GM21390 (cell line): ENCODE results near the gene EHBP1L1.

Experiments
- ATAC-seq: cut with Tn5 transposase; IDR thresholded peaks from one replicate; pipeline ENCODE4 v1.9.1; 2021; ENCODE audit not compliant: unreplicated experiment

EHBP1L1 gene

DNA sequence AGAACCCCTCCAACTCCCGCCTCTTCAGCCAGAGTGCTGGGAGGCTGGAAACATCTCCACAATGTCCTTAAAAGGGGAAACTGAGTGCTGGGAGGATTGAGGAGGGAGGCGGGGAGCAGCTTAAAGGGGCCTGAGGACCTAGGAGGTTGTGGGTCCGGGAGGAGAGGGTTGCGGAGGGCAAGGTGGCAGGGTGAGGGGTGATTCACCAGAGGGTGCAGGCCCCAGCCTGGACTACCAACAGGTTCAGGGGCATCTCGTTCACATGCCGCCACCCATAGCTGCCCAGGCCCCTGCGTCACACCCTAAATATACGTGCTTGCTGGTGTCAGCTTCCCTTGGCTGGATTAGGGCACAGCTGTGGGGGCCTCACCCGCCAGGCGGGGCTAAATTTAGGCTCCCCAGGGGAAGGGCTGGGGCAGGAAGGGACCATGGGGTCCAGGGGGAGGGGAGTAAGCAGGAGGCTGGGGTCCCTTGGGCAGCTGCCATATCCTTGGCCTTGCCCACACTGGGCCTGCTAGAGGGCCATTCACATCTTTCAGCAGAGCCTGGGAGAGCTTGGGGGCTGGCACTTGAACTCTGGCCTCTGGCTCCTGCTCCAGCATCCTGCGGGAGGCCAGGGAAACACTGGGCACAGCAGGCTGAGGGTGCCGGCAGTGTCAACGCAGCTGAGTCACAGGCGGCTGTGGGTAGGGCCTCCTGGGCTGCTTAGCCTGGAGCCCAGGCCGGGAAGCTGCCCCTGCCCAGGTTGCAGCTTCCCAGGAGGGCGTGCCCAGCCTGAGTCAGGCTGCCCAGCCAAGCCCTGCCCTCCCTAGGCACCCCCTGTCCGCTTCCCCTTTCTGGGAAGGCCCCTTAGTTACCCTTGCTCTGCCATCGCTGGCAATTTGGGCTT lies 1.3 kb downstream of the EHBP1L1 start:
- no peak for ATAC-seq

GRCh38 chr11:65577756-65578109 lies 1.9 kb downstream of the EHBP1L1 start:
- no peak for ATAC-seq

DNA sequence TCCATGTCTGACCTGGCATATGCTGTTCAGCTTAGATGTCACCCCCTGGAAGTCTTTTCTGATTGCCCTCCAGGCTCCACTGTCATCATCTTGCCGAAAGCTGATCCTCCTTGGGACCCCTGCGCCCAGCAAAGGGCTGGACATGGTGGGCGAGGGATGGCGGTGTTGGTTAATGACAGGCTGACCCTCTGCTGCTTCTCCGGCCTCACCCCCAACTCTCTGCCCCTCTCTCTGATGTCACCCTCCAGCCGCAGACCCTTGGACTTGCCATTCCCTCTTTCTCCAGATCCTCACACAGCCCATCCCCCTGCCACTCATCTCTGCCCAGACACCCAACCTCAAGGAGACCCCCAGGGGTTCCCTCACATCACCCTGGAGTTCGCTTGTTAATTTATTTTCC lies 2.3 kb downstream of the EHBP1L1 start:
- ATAC-seq = no peak

- ATAC-seq = no peak
Measured at GRCh38 chr11:65578667-65579066, 2.8 kb downstream of the EHBP1L1 start.

DNA sequence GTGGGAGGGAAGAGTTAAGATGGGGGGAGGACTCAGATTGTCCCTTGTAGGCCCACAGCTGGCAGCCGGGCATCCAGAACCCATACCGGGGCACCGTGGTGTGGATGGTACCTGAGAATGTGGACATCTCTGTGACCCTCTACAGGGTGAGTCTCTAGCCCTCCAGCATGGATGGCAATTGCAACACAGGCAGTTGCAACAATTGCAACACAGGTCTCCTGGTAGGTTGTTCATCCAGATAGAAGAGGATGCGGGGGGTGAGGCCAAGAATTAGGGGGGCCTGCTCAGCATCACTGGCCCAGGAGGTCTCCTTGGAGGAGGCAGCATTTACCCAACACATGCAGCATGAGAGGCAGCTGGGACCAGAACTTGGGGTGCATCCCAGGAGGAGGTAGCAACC lies 3.4 kb downstream of the EHBP1L1 start:
- no peak for ATAC-seq

GRCh38 chr11:65580031-65580692 lies 4.3 kb downstream of the EHBP1L1 start:
- ATAC-seq = no peak

GRCh38 chr11:65580756-65581155 lies 4.9 kb downstream of the EHBP1L1 start:
- no peak for ATAC-seq

- no peak for ATAC-seq
Measured at GRCh38 chr11:65581928-65582327, 6.1 kb downstream of the EHBP1L1 start.

DNA sequence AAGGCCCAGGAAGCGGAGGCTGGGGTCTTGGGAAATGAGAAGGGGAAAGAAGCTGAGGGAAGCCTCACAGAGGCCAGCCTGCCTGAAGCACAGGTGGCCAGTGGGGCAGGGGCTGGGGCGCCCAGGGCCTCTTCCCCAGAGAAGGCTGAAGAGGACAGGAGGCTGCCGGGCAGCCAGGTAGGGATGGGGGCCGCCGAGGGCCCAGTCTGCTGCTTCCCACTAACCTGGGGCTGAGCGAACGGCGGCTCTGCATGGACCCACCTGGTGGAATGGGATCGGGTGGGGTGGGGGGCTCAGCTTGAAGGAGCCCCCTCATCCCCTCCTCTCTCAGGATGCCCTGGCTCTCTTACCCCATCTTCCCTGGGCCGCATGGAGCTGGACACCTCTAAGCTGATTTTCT lies 7.7 kb downstream of the EHBP1L1 start:
- no peak for ATAC-seq

DNA sequence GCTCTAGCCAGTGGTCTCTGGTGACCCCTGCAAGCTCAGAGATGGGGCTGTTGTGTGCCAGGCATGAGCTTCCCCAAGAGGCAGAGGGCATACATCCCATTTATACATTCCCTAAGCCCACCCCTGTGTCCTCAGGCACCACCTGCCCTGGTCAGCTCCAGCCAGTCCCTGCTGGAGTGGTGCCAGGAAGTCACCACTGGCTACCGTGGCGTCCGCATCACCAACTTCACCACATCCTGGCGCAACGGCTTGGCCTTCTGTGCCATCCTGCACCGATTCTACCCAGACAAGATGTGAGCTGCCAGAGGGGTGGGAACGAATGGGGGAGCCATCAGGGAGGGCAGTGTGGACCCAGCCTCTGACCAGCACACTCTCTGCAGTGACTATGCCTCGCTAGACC lies 8.3 kb downstream of the EHBP1L1 start:
- no peak for ATAC-seq

DNA sequence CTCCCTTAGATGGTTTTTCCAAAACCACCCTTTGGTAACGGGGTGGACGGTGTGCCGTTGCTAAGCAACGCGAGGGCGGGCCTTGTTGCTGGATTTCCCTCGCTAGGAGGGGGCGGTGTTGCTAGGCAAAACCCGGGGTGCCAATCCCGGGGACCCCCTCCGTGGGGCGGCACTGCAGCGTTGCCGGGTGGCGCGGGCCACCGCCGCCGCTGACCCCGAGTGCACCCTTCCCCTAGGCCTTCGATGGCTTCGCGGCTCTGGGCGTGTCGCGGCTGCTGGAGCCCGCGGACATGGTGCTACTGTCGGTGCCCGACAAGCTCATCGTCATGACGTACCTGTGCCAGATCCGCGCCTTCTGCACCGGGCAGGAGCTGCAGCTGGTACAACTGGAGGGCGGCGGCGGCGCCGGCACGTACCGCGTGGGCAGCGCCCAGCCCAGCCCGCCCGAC lies 8.9 kb downstream of the EHBP1L1 start:
- ATAC-seq = no peak

- ATAC-seq = no peak
Measured at GRCh38 chr11:65585396-65586246, 9.8 kb downstream of the EHBP1L1 start.

DNA sequence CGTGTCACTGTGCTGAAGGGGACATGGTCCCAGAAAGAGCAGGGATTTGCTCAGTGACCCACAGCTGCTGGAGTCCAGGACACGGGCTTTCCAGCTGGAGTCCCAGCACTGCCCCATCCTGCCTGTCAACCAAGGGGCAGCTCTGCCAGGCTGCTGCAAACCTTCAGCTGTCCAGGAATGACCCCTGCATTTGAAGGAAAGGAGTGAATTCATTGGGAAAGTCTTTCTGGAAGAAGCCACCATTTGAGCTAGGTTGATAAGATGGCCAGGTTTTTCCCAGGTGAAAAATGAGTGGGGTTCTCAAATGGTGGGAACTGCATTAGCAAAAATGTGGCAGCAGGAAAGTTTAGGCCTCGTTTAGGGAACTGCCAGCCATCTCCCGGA lies 10.4 kb downstream of the EHBP1L1 start:
- ATAC-seq = no peak

DNA sequence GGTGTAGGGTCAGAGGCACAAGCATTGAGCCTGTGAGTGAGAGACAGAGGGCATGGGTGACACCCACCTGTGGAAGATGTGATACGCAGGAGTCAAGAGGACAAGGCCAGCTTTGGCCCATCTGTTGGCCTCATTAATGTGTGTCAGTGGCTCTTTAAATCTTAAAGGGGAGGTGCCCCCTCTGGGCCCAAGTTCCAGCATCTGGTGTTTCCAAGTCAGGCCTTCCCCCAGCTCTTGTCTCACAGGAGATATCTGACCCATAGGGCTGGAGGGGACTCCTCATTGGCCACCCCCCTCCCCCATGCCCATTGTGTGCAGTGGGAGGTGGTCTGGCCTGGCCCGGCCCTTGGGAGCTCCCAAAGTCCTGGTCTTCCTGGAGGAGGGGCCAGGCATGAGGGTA lies 10.8 kb downstream of the EHBP1L1 start:
- ATAC-seq = no peak

DNA sequence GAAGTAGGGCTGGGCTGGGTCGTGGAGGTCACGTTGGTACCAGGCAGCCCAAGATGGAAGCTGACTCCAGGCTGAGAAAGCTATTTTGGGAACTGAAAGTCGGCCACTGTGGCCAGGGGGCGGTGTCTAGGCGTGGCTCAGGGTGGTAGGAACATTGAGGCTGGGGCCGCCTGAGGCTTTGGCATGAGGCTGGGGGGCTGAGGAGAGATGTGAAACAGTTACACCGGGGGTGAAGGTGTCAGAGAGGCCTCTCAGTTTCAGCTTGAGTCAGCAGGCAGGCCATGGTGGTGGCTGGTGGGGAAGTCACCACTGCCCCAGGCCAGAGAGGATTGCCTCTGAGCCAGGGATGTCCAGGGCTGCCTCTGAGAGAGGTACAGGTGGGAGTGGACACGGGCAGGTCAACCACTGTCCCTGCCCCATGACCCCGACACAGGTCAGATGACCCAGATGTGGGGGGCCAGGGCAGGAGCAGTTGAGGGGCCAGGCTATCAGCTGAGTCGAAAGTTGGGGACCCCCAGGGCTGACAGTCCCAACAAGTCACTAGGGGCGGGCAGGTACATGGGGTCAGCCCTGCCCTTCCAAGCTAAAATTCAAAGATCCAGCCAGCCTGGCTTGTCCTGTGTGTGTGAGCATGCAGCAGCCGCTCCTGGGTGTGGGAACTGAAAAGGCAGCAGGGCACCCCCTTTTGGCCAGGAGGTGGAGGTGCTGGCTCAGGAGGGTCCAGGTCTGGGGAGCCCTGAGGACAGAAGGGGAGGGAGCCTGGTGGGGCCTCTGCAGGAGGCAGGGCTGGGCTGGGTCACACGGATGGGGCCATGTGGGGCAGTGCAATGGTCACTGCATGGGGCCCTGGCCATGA lies 12.6 kb downstream of the EHBP1L1 start:
- peak; percentile 80 for ATAC-seq

DNA sequence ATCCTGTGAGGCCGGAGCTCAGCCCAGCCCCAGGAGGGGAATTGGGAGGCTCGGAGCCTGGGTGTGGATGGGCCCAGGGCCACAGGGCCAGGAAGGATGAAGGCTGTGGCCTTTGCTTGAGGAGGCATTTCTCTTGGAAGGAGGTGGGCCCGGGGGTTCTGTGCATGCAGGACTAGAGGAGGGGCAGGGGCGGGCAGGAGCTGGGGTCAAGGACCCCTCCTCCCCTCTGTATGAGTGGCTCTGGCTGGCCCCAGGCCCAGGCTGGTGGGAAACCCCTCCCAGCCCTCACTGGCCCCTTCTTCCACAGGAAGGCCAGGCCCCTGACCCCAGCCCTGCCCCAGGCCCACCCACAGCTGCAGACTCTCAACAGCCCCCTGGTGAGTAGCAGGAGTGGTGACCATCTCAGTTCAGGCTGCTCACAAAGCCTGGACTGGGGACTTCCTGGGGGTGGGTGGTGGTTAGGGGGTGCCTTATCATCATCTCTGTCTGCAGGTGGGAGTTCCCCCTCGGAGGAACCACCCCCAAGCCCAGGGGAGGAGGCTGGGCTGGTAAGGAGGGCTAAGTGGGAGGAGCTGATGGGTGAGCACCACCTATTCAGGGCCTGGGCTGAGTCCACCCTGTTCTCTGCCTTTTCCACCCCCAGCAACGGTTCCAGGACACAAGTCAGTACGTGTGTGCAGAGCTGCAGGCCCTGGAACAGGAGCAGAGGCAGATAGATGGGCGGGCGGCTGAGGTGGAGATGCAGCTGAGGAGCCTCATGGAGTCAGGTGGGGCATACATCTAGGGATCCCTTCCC lies 13.8 kb downstream of the EHBP1L1 start:
- ATAC-seq = no peak

DNA sequence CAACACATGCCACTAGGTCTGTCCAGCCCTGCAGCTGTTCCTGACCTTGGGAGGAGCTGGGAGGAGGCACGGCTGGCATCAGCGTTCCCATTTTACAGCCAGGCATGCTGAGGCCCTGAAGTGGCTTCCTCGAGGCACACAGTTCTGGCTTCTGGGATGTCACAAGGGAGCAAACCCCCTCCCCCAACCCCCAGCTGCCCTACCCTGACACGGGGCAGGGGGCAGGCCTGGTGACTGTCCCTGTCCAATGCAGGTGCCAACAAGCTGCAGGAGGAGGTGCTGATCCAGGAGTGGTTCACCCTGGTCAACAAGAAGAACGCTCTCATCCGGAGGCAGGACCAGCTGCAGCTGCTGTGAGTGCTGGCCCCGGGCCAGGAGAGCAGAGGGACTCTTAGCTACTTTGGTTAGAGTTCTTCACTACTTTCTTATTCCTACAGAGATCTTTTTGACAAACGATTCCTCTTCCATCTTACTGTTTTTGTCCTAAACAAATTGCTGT lies 14.4 kb downstream of the EHBP1L1 start:
- ATAC-seq = no peak

DNA sequence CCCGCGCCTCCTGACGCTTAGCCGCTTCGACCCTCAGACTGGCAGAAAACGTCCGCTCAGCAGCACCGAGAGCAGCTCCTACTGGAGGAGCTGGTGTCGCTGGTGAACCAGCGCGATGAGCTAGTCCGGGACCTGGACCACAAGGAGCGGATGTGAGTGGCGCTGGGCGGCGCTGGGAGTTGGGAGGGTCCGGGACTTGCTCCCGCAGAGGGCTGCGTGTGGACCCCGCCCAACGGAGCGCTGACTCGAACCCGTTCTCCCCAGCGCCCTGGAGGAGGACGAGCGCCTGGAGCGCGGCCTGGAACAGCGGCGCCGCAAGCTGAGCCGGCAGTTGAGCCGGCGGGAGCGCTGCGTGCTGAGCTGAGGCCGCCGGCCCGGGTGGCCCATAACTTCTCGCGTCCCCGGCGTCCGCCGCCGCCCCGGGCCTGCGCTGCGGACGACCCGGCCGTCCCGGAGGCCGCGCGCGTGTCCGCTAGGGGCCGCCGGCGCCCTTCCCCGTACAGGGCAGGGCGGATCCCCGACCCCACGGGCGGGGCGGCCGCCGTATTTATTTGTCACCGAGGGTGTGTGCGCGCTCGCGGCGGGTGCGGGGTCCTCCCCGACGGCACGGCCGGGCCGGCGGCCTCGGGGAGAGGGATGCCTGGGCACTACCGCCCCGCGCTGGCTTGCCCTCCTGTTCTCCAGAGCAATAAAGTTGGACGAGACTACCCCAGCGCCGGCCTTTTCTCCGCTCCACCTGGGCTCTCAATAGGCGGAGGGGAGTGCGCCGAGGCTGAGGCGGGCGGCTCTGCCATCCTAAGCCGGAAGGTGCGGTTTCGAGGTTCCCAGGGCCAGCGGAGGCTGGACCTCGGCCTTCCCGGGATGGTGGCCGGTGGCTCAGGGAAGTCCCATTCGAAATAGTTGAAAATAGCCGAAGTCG lies 16.3 kb downstream of the EHBP1L1 start:
- ATAC-seq = no peak
